GM19395 (cell line): ENCODE results near the gene CST6.
A peak's percentile ranks its signal among the peaks of the same experiment; 100 is the strongest.
"Not testable (repeated sequence)": the region's sequence is repeated elsewhere in the genome, so short reads cannot be mapped to it uniquely, and the experiment has no call there.

Experiments used
- ATAC-seq: cut with Tn5 transposase; IDR thresholded peaks from one replicate; pipeline ENCODE4 v1.9.1; 2021; ENCODE audit warnings: mild to moderate bottlenecking, moderate library complexity; ENCODE audit not compliant: unreplicated experiment

CST6 gene

DNA sequence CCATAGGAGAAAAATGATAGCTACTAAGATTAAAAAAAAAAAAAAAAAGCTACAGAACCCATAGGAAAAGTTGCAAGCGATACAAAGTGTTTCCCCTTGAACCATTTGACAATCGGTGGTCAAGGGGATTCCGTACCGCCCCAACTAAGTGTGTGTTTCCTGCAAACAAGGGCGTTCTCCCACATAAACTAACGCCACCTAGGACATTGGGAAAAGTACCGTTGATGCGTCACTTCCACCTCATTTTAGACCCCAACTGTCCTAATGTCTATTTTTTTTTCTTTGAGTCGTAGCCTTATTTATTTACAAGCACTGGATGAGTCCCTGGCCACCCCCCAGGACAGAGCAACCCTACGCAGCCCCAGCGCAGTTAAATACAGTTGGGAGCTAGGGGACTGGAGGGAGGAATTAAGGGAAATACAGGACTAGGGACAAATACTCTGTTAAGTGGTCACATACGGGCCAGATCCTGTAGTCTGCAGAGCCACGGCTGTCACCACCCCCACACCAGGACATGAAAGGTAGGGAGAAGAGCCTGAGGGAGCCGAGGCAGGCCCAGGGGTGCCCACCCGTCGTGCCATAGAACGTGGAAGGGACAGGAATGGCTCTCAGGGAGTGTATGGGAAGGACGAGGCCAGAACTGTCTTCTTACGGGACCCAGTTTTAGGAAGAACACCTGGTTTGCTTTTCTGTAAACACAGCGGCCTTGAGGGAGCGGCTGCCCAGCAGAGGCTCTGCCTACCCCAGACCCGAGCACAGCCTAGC is 28.8 kb upstream of the CST6 start:
- no peak for ATAC-seq

DNA sequence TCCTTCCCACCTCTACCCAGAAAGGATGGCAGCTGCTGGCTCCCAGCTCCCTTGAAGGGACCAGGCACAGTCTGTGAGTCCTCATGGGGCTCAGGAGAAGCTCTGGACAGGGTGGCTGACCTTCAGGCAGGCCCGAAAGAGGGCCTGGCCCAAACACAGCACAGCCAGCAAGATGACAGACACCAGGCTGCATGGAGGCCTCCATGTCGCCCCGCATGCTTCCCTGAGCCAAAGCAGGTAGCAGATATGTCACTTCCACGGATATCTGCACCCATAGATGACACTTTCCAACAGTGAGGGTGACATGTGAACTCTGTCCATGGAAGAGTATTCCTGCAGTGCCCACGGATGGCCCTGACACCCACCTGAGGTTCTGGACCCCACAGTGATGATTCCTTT is 28.2 kb upstream of the CST6 start:
- no peak for ATAC-seq

DNA sequence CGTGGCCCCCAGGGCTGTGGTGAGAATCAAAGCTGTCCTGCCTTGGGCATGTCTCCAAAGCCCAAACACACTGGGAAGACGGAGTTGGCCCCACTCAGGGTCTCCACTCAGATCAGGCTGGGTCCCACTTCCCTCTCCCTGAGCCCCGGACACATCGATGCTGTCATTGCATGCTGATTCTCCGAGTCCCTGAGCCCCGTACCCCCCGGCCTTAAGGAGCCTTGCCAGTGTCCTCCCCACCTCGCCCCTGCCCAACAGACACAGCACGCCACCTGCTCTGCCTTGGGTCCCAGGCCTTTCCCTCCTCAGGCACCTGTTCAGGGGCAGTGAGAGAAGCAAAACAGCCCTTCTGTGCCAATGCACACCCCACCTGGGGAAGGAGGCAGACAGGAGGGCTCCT is 24.5 kb upstream of the CST6 start:
- no peak for ATAC-seq

DNA sequence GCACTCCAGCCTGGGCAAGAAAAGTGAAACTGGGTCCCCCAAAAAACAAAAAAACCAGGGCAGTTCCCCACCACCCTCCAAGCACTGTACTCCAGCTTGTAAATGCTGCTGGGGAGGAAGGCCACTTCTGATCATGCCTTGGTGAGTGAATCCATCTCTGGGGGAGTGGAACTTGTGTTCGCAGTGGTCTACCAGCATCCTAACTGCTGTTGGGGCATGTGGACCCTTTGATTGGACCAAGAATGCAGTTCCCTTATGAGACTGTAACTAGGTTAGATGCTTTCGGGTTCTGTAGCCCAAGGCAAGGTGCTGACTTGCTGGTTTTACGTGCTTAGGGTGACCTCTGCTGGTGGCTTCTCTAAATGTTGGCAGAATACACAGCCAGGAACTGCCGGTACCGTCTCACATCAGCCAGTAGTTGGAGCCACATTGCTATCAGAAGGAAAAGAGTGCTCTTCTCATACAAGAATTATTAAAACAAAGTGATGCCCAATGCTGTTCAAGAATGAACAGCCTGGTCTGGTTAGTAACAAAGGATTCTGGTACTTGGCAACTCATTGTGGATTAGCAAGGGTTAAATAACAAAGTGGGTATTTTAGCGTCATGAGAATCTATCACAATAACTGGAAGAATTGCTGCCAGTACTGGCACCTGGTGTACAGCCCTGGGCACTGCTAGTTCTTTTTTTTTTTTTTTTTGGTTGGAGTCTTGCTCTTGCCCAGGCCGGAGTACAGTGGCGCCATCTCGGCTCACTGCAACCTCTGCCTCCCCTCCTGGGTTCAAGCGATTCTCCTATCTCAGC is 22.8 kb upstream of the CST6 start:
- peak; percentile 89 for ATAC-seq

DNA sequence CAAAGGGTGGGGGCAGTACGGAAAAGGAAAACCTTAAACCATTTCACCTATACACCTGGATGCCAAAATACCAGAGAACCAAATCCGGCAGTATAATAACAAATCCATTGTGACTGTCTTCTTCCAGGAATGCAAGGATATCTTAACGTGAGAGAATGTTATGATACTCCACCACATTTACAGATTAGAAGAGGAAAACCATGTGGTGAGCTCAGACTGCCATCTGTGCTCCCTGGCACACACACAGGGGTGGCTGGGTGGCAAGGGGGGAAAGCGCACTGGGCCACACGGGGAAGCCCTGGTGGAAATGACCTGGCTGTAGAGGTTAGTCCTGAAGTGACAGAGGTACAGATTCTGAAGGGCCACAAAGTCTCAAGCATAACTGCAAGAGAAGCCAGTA is 19.8 kb upstream of the CST6 start:
- ATAC-seq = no peak

DNA sequence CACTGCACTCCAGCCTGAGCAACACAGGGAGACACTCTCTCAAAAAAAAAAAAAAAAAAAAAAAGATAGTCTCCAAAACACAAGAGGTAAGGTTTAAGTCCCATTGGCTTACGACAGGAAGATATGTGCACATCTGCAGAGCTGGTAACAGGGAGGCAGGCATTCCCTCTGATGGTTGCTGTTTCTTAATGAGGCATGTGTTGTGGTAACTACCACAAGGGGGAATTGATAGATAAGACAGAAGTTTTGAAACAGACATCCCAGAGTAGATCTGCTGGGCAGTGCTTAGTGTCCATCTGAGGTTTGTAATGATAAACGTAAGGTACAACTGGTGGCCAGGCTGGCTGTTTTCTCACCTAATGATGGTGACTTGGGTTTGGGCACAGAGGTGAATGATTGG is 14.5 kb upstream of the CST6 start:
- no peak for ATAC-seq

DNA sequence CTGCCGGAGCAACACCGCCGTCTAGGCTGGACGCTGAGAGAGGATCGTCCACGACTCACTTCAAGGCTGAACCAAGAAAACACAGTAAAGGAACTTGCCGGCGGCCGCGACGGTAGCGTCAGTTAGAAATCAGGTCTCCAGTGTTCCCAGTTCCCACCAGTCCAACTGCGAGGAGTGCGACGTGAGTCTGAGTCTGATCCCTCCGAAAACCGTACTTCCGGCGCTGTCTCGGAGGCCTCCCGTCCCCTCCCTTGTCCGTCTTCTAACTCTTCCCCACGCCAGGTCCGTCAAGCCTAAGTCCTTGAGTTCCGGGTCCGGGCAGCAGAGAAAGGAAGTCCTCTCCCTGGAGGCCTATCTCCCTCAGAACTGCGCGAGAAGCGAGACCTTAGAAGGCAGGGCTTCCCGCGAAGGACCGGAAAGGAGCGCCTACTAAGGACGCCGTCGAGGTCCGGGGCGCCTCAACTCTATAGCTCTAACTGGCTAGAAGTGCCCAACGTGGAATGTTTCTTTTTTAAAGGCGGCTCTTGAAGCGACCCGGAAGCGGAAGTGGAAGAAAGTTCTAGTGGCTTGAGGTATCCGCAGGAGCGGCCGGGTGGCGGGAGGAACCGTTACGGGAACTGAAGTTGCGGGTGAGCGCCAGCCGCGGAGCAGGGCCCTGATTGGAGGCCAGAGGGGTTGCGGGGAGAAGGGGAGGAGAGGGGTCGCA is 9.7 kb upstream of the CST6 start, which contains the start of the genes BANF1 and EIF1AD:
BANF1 (plus strand) TSS at position 562 of the 706 bp plus-strand sequence. CDS start 748 bp downstream, outside the sequence.
EIF1AD (minus strand) TSS at position 216 of the 706 bp plus-strand sequence. CDS start 1,768 bp downstream, outside the sequence.
- peak; percentile 76 for ATAC-seq

DNA sequence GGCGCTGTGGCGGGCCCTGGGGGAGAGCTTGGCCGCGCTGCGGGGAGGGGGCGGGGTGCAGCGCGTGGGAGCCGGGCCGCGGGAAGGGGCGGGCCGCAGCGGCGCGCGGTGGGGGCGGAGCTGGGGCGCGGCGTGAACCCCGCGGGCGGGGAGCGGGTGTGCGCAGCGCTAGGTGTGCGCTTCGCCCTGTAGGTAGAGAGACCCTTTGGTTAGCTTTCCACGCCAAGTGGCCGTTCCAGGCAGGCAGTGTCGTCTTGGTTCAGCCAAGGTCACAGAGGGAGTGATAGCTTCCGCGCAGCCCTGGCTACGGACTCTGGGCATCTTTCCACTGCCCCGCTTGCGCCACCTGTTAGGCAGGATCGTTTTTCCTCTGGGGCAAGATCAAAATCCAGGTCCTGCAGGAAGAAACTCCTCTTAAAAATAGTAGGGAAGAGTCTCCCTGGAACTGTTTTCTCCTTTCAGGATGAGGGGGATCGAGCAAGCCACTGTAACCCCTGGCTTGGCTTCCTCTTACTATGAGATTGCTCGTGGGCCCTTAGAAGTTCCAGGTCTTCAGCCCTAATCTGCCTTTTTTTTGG is 9.1 kb upstream of the CST6 start:
- peak; percentile 43 for ATAC-seq

DNA sequence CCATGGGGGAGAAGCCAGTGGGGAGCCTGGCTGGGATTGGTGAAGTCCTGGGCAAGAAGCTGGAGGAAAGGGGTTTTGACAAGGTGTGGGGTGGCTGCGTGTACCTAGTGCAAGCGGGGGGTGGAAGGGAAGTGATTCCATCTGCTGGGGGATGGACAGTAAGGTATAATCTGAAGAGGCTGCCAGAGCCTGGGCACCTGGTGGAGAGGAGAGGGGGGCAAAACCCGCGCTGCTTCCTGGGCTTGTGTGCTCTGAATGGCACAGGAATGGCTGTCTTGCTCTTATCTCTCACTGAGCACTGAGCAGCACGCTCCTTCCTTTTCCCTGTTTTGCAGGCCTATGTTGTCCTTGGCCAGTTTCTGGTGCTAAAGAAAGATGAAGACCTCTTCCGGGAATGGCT is 8.5 kb upstream of the CST6 start:
- ATAC-seq = no peak

DNA sequence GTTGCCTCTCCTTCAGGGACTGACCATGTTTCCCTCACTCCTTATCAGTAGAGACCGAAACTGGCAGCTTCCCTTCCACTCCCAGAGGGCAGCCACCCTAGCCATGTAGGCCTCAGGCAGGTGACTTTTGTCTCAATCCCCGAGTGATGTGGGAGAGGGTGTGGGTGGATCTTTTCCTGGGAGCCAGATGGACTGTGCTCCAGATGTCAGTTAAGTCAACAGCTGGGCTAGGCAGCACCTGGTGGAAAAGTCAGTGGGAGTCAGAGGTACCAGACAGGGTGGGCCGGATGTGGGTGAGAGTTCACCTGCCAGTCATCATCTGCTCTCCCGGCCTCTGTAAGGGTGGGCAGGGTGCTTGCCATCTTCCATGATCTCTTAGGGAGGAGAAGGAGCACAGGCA is 7.6 kb upstream of the CST6 start:
- ATAC-seq = no peak

DNA sequence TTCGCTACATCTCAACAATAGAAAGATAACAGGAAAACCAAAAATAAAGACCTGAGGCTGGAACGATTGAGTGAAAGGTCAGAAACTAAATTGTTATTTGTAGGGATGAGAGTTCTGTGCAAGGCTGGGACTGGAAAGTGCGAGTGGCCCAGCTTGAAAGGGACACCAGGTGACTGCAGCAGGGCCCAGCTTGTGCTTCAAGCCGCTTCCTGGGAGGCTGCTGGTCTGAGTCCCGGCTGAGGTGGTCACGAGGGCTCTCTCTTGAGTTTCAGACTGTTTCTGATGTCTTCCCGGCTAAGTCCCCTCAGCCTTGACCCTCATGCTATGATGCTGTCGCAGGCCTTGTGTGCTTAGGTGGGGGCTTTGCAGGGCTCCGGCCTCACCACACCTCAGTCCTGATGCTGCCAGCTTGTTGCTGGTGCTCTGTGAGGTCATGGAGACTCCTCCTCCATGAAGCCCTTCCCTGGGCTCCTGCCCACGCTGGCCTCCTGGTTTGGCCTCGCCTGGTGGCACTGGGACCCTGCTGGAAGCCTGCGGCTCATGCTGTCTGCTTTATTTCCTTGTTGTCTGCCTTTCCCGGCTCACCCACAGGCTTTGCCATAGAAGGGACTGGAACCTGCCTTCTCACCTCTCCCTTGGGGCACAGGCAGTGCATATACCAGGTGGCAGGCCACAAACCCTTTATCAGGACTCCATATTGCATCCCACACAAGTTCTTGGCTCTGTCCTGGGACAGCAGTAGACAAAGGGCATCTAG is 5.5 kb upstream of the CST6 start:
- ATAC-seq = no peak

DNA sequence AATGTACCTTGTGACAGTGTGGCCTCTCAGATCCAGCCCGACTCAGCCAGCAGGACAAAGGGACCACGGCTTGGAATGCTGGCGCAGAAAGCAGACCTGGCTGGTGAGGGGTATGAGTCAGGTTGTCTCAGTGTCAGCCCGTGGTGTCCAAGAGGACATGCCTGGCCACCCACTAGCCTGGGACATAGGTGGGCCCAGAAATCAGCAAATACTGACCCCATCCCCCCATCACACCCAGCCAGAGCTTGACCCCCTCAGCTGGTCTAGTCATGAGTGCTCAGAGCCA is 5.0 kb upstream of the CST6 start:
- ATAC-seq = no peak

DNA sequence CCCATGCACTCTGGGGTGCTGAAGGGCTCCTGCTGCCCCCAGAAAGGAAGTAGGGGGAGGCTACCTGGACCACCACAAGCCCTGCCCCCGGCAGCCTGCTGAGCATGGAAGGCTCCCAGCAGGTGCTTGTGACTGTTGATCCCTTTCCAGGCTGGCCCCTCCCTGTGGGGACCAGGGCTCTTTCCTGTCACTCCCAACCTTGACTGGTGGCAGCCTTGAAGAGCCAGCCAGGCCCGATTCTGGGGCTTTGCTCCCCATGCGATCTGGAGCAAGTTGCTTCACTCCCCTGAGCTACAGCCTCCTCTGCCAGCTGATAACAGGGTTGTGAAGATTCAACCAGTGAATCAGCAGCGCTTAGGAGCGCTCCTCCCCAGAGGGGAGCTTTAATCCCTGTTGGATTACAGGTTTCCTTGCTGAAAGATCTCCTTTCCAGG is 4.6 kb upstream of the CST6 start:
- no peak for ATAC-seq

DNA sequence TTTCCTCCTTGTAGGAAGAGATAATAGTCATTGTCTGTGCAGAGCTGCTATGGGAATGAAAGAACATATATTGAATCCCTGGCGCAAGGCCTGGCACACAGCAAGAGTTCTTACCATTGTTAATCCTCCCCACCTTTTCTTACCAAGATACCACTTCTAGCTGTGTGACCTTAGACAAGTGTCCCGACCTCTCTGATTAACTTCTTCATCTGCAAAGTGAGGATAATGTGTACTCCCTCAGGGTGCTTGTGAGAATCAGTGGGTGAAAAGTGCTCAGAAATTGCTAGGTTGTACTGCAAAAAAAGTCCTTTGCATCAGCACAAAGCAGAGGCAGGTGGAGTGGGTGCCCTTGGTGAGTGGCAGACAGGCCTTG is 3.7 kb upstream of the CST6 start:
- ATAC-seq = no peak

DNA sequence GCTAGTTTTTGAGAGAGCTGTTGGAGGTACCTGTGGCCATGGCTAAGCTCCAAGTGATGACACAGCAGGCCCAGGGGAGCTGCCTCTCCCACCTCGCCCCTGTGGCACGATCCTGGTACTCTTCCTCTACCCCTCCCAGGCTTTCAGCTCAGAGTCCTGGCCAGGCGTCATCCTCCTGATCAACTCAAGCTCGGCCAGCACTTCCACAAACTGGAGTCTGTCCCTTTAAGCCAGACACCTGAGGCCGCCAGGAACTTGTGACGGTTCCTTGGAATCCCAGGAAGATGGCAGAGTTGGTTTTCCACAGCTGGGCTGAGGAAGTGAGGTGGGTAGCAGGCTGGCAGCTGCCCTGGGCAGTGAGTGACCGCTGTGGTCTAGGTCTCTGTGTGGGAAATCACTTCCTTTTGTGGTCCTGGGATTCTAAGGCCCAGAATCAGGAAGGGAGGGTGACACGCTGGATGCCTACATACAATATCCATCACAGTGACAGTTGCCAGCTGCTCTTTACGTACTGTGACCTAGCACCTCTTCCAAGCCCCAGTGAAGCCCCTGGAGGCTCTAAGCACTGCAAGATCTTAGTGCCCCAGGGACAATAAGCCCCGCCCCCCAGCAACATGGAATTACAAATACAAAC is 3.2 kb upstream of the CST6 start:
- no peak for ATAC-seq

DNA sequence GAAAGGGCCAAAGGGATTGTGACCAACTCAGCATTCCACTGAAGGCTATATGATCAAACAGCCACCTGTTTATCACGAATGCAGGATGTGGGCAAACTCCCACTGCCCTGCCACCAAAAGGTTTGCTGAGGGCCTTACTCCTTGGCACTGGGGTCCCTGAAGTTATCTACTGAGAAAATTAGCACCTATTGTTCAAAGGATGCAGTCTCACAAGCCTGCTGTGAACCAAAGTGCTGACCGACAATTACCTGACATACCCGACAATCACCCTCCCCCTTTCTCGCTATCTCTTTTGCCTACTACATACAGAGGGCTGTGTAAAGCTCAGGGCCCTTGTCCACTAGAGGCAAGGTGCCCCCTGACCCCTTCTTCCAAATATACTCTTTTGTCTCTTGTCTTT is 1.8 kb upstream of the CST6 start:
- ATAC-seq = not testable (repeated sequence)

DNA sequence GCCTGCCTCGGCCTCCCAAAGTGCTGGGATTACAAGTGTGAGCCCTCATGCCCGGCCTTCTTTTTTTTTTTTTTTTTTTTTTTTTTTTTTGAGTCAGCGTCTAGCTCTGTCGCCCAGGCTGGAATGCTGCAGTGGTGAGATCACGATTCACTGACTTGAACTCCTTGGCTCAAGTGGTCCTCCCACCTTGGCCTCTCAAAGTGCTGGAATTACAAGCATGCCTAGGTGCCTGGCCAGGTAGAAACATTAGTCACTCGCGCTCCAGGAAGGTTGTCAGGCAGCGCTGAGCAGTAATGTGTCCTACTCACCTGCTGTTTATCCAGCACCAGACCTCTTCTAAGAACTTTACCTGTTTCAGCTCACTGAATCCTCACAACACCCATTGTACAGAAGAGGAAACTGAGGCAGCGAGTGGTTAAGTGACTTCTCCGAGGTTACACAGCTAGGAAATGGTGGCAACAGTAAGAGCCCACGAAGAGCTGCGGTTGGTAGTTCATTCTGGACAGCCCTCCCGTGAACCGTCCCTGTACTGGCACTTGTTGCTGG is 496 bp upstream of the CST6 start:
- ATAC-seq = no peak

DNA sequence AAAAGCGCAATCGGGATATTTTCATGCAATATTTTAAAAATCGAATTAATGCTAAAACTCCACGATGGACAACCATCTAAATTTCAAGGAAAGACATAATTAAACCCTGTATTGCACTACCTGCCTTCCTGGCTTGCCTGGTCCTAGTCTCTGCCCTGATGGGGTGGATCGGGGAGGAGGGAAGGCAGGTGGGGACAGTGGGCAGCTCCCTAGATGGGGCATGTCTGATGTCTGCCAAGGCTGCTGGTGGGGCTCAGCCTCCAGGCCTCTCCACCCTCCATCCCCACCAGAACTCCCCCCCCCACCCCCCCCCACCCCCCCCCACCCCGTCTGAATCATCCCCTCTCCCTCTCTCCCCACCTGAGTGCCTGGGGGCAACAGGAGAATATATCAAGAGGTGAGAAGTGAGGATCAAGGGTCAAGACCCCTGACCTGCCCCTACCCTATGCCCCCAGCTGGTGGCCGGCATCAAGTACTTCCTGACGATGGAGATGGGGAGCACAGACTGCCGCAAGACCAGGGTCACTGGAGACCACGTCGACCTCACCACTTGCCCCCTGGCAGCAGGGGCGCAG is 650 bp downstream of the CST6 start:
- ATAC-seq = no peak

DNA sequence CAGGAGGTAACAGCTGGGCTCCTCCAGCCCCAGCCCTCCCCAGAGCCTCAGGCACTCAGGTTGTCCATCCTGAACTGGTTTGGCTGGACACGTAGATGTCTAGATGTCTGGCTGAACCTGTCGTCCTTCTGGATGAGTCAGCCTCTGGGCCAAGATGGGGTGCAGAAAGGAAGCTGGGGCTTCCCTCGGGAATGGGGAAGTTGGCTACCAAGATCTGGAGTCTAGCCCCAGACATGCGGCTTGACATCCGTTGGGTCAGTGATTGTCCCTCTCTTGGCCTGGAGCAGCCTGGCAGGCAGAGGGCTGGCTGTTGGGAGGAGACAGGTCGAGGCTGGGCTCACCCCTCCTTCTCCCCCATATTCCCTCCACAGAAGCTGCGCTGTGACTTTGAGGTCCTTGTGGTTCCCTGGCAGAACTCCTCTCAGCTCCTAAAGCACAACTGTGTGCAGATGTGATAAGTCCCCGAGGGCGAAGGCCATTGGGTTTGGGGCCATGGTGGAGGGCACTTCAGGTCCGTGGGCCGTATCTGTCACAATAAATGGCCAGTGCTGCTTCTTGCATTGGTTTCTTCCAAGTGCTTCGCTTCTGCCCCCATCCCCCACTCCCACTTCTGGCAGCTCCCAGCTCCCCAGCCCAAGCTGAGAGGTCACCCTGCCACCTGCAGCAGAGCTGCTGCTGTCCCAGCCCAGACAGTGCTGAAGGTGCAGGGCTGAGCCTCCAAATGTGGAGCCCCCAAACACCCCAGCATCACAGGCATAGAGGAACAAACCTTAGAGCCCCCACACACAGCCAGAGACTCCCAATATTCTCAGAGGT is 1.3 kb downstream of the CST6 start:
- ATAC-seq = no peak
